K562 treated with DMSO at 1 percent for 48 hours (cell line): ENCODE measurements around the gene GLMN. TPM values are rescaled to one million over a fixed set of nuclear protein-coding genes. Genes with fewer than 3 reads are reported as not detected.

ENCODE experiments used
- total RNA-seq: library from RNA; unstranded; fragments of 300-600 nt; gene quantifications from 2 replicates; pipeline ENCODE4 v1.2.3, GENCODE V29; 2022; ENCODE audit warnings: low replicate concordance; ENCODE audit errors: extremely low read depth

GLMN gene, protein sequence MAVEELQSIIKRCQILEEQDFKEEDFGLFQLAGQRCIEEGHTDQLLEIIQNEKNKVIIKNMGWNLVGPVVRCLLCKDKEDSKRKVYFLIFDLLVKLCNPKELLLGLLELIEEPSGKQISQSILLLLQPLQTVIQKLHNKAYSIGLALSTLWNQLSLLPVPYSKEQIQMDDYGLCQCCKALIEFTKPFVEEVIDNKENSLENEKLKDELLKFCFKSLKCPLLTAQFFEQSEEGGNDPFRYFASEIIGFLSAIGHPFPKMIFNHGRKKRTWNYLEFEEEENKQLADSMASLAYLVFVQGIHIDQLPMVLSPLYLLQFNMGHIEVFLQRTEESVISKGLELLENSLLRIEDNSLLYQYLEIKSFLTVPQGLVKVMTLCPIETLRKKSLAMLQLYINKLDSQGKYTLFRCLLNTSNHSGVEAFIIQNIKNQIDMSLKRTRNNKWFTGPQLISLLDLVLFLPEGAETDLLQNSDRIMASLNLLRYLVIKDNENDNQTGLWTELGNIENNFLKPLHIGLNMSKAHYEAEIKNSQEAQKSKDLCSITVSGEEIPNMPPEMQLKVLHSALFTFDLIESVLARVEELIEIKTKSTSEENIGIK
- not detected in 2 replicates for total RNA-seq

DNA sequence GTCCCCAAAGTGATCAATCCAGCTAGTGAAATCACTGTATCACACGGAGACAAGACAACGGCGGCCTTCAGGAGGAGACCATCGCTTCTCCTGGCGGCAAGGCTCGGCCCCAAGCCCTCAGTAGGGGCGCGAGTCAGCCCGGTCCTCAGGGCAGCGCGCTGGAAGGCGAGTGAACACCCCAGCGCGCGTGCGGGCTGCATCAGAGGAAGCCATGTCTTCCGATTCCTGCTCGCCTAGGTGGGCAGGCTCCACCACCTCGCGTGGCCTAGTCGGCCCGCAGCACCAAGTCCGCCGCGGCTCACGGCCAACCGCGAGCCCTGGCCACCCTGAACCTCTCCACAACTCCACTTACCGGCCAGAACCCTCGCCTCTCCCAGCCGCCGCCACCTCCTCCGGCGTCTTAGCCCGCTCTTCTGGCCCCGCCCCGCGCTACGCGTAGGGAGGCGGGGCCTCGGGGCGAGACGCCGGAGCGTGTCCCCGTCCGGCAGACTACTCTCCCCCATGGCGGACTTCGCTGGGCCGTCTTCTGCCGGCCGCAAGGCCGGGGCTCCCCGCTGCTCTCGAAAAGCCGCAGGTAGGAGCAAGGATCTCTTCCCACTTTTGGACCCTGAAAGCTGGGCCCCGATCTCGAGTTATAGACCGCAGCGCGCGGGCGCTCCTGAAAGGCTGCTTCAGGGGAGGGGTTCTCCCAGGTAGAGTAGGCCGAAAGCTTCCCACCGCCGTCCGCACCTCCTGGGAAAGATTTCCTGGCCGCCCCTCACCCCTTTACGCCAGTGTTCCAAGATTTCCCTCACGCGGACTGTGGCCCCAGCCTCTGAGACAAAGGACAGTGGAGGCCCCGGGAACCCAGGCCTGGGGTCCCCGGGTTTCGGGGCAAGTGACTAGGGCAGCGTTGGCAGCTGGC, at the start of gene GLMN, which contains the start of gene RPAP2:
TSS of gene GLMN (minus strand) at position 415 of the 904 bp plus-strand sequence. CDS start 988 bp downstream, outside the sequence.
TSS of gene RPAP2 (plus strand) at position 487 of the 904 bp plus-strand sequence. CDS start at position 502, 15 bp downstream.

DNA sequence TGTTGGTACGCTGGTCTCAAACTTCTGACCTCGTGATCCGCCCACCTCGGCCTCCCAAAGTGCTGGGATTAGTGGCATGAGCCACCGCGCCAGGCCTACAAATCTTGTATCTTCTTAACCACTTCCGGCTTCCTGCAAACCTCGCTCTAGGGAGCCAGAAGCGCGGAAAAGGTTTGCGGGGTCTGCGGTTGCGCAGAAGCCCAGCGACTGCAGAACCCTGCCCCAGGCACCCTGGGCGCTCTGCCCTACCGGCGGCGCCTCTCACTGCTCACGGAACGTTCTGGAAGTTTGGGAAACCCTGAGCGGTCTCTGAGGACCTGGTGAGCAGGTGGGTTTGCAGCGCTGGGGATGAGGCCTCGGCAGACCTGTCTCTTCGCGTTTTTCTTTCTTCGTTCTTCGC, 81.1 kb downstream of the GLMN start, which contains the start of gene C1orf146:
TSS of gene C1orf146 (plus strand) at position 195 of the 400 bp plus-strand sequence. CDS start 13,506 bp downstream, outside the sequence.

Other genes starting within 250 kb of the GLMN start
- gene SETSIP, start 223.6 kb downstream of the GLMN start, total RNA-seq, result not detected in 2 replicates
- not detected in 2 replicates for gene BTBD8, start 218.6 kb downstream of the GLMN start, total RNA-seq
- gene C1orf146, start 81.1 kb downstream of the GLMN start, total RNA-seq, result not detected in 2 replicates
- not detected in 2 replicates for gene RPAP2, start 72 bp upstream of the GLMN start, total RNA-seq
- gene GFI1, start 187.9 kb upstream of the GLMN start, total RNA-seq, result not detected in 2 replicates